GM18519 (cell line): ENCODE measurements around the gene NLGN2.

ENCODE experiments used
- ATAC-seq: cut with Tn5 transposase; IDR thresholded peaks from one replicate; pipeline ENCODE4 v1.9.1; 2021; ENCODE audit warnings: mild to moderate bottlenecking, moderate library complexity; ENCODE audit not compliant: unreplicated experiment, low FRiP score

Gene NLGN2

DNA sequence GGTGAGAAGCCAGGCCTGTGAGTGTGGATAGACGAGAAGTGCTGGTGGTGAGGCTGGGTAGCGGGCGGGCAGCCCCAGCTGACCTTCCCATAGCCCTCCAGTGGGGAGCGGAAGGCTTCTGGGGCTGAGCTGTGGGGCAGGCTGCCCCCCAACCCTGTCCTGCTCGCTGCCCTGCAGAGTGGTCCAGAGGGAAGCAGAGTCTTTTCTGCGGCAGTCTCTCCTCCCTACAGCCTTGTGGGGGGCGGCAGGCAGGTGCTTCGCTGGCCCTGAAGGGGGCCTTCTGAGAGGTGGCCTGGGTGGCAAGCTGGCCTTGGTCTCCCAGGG lies 3.7 kb downstream of the NLGN2 start:
- no peak for ATAC-seq

DNA sequence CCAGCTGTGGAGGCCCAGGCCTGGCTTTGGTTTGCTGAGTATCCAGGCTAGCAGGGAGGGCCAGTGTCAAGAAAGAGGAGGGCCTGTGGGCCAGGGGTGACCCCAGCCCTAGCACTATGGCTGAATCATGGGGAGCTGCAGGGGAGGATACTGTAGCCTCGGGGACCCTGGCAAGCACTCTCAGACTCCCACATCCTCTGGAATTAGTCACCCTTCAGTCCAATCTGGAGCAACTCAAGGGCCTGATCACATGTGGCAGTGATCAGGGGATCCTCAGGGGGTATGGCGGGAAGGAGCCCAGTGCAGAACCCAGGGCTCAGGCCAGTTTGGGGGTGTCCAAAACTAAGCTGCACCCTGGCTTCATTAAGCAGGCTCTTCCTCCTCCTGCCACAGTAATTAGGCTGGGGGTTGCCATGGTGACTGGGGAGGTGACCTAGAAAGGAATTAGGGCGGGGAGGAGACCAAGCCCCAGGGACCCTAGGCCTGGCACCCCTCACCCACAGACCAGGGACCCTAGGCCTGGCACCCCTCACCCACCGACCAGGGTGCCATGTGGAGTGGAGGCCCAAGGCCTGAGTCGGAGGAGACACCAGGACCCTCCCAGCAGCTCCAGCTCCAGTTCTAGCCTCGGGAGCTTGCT lies 5.8 kb downstream of the NLGN2 start:
- no peak for ATAC-seq

DNA sequence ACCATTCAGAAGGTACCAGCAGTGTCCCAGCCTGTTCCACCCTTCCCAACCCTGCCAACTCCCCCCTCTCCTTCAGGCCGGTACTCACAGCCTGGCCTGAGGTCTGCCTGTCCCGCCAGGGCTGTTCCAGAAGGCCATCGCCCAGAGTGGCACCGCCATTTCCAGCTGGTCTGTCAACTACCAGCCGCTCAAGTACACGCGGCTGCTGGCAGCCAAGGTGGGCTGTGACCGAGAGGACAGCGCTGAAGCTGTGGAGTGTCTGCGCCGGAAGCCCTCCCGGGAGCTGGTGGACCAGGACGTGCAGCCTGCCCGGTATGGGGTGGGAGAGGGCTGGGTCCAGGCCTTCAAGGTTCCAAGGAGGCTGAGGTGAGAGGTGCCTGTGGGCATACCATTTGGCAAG lies 7.2 kb downstream of the NLGN2 start:
- no peak for ATAC-seq

DNA sequence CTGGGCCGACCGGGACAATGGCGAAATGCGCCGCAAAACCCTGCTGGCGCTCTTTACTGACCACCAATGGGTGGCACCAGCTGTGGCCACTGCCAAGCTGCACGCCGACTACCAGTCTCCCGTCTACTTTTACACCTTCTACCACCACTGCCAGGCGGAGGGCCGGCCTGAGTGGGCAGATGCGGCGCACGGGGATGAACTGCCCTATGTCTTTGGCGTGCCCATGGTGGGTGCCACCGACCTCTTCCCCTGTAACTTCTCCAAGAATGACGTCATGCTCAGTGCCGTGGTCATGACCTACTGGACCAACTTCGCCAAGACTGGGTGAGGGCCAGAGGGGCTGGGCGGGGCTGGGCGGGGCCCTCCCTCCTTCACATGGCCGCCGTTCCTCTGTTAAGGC lies 8.1 kb downstream of the NLGN2 start:
- ATAC-seq = no peak

DNA sequence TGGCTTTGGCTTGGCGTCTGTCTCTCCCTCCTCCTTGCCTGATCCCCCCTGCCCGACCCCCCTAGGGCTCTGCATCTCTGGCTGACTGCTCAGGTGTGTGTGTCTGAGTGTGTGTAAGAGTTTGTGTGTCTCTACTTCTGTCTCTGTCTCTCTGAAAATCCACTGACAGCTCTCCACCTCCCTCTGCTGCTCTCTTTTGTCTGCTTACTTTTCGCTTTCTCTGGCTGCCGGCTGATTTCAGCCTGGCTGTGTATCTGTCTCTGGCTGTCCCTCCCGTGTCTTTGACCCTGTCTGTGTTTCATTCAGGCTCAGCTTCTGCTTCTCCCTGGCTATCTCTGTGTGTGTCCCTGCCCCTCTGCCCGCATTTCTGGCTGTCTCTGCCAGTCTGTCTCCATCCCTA lies 8.7 kb downstream of the NLGN2 start:
- no peak for ATAC-seq

DNA sequence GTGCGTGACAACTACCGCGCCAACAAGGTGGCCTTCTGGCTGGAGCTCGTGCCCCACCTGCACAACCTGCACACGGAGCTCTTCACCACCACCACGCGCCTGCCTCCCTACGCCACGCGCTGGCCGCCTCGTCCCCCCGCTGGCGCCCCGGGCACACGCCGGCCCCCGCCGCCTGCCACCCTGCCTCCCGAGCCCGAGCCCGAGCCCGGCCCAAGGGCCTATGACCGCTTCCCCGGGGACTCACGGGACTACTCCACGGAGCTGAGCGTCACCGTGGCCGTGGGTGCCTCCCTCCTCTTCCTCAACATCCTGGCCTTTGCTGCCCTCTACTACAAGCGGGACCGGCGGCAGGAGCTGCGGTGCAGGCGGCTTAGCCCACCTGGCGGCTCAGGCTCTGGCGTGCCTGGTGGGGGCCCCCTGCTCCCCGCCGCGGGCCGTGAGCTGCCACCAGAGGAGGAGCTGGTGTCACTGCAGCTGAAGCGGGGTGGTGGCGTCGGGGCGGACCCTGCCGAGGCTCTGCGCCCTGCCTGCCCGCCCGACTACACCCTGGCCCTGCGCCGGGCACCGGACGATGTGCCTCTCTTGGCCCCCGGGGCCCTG lies 9.5 kb downstream of the NLGN2 start:
- no peak for ATAC-seq

DNA sequence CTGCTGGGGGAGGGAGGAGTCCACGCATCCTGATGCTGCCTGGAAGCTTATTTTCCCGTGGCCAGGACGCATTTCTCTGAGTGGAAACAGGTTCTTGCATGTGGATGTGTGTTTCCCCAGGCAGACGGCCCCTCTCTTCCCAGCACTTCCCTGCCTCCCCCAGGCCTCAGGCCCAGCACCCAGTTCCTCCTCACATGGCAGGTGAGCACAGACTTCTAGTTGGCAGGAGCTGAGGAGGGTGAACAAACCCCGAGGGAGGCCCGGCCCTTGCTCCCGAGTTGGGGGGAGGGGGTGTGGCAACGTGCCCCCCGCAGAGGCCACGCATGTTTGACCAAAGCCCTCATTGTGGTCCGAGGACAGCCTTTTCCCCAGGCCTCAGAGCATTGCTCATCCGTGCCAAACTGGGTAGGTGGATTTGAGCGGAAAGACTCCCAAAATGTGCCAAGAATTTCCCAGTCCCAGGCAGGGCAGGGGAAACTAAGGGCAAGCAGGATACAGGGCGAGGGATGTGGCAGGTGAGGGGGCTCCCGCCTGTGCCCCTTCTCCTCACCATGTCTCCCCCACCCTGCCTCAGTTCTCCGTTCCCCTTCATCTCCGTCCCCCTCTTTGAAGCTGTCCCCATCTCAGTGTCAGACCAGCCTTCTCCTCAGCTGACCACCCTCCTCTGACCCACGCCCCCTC lies 11.0 kb downstream of the NLGN2 start:
- ATAC-seq = no peak

DNA sequence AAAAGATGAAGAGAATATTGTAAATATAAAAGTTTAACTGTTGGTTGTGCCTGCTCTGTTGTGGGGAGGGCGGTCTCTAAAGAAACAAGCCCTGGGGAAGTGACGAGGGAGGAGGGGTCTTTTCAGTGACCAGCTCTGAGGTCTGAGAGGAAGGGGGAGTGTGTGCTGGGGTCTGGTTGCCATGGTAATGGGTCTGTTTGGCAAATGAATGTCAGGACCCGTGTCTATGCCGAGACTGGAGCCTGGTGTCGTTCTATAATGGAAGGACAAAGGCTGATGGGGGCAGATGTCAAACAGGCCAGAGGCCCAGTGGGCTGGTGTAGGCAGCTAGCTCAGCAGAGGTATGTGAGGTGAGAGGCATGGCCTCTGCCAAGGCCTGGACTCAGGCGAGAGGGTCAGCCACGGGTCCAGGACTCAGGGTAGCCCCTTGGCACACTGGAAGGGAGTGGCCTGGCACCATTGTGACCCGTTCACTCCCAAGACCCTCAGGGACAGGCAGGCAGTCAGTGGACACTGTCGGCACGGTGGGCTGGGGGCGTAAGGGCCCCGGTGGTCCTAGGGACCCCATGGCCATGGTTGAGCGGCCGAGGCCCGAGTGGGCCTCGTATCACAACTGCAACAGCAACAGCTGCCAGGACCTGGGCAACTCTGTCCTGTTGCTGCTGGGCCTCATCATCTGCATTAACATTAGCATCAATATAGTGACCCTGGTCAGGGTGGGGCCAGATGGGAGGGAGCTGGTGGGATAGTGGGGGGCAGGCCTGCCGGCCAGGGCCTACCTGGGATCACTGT lies 12.4 kb downstream of the NLGN2 start, which contains the start of gene SPEM1:
SPEM1 (plus strand) TSS at position 506 of the 792 bp plus-strand sequence; CDS start at position 567, 61 bp downstream.
- ATAC-seq = no peak

DNA sequence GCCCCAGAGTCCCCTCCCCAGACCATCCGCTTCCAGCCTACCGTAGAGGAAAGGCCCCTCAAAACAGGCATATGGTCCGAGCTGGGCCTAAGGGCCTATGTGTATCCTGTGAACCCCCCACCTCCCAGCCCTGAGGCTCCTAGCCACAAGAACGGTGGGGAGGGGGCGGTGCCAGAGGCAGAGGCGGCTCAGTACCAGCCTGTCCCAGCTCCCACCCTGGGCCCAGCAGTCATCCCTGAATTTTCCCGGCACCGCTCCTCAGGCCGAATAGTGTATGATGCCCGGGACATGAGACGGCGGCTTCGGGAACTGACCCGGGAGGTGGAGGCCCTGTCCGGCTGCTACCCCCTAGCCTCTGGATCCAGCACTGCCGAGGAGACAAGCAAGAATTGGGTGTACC lies 13.5 kb downstream of the NLGN2 start:
- no peak for ATAC-seq

DNA sequence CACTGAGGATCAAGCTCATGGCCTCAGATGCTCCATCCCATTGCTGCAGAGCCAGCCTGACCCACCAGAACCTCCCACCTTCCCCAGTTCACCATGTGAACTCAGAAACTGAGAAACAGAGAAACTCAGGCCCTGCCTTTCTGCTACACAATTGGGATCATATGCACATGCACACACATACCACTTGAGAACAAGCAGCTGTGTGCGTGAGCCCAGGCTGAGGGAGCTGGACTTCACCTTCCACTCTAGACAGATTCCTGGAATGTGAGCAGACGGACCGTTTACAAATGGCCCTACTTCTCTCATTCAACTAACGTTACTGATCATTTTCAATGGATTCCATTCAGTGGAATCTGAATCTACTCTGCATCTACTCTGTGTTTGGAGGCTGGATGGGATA lies 16.0 kb downstream of the NLGN2 start:
- ATAC-seq = no peak

DNA sequence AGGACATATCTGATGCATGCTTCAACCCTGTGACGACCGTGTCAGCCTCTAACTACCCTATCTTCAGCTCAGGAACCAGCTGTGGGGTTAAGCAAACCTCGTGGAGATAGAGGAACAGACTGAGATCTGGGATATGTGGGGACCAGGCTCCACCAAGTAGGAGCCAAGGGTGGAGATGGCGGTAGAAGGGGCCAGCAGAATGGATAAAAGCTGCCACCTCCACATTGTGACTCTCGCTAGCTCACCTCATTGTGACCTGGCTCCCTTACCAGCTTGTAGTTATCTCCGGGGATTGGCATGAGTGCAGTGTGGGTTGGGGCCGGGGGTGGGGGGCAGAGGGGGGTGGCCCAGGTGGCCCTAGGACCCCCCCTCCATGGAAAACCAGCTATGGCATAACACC lies 17.7 kb downstream of the NLGN2 start, which contains the start of gene SPEM2:
SPEM2 (plus strand) TSS at position 301 of the 400 bp plus-strand sequence; CDS start at position 374, 73 bp downstream.
- ATAC-seq = no peak

DNA sequence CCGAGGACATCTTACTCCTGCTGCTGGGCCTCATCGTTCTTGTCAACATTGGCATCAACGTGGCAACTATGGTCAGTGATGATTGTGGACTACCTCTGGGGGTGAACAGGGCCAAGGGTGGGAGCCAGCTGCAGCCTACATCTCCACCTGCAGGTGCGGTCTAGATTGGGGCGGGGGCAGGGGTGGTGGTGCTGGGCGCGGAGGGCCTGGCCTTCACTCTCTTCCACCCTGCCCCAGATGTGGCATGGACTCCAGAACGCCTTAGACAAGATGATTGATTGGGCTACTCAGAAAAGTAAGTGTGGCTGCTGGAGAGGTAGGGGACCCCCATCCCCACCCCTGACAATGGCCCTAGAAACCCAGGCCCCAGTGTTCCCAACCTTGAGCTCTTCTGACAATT lies 18.1 kb downstream of the NLGN2 start:
- no peak for ATAC-seq

DNA sequence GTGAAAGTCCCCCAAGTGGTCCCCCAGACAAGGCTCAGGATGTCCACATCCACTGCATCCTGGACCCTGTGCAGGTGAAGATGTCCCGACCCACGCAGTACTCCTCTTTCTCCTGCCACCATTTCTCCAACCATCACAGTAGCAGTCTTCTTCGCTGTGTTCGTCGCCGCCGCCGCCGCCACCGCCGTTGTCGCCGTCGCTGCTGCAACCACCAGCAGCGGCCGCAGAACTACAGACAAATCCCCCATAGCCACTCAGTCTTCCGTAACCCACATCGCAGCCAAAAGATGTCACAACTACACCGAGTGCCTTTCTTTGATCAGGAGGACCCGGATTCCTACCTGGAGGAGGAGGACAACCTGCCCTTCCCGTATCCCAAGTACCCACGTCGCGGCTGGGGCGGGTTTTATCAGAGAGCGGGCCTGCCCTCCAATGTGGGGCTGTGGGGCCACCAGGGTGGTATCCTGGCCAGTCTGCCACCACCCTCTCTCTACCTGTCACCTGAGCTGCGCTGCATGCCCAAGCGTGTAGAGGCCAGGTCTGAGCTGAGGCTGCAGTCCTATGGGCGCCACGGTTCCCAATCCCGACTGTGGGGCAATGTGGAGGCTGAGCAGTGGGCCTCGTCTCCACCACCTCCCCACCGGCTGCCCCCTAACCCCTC lies 18.7 kb downstream of the NLGN2 start:
- no peak for ATAC-seq

DNA sequence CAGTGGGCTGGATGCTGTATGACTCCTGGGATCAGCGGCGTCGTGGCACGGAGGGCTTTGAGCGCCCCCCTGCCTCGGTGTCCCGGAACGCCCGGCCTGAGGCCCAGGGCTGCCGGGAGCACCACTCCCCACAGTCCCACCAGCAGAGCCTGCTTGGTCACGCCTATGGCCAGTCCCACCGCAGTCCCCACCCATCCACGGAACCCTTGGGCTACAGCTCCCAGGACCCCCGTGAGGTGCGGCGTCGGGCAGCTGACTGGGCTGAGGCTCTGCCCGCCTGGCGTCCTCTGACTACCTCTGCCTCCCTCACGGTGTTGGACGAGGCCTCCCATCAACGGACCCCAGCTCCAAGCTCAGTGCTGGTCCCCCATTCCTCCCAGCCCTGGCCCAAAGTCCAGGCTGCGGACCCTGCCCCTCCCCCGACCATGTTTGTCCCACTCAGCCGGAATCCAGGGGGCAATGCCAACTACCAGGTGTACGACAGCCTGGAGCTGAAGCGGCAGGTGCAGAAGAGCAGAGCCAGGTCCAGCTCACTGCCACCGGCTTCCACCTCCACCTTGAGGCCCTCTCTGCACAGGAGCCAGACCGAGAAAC lies 19.3 kb downstream of the NLGN2 start:
- ATAC-seq = no peak

DNA sequence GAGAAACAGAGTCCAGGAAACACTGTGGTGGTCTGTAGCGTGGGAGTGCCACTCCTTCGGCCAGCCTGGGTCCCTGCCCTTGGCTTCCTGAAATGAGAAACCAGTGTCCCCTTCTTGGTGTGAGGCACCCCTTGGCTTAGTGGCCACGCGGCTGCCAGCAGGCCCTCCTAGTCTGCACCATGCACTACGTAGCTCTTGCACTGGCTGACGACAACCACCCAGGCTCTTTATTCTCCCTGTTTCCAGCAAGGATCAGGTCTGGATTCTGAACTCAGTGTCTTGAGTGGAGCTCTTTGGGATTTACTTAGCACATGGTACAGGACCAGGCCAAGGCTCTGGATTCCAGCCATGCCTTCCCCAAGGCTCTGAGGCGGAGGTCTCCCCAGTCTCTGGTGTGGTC lies 19.9 kb downstream of the NLGN2 start:
- no peak for ATAC-seq

DNA sequence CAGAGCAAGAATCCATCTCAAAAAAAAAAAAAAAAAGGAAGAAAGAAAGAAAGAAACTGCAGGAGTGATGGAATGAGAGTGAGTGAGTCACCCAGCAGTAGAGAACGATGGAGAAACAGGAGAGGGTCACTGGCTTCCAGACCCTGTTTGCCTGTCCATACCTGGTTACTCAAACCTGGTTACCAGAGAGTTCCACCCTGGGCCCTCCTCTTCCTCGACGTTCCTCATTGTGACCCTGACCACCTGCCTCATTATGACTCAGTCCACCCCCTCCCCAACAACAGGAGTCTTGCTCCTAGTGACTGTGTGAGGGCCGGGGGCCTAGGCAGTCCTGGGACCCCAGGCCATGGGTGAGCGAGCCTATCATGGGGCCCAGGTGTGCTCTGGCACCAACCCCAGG lies 20.9 kb downstream of the NLGN2 start, which contains the start of gene SPEM3:
SPEM3 (plus strand) TSS at position 301 of the 400 bp plus-strand sequence; CDS start at position 347, 46 bp downstream.
- no peak for ATAC-seq

DNA sequence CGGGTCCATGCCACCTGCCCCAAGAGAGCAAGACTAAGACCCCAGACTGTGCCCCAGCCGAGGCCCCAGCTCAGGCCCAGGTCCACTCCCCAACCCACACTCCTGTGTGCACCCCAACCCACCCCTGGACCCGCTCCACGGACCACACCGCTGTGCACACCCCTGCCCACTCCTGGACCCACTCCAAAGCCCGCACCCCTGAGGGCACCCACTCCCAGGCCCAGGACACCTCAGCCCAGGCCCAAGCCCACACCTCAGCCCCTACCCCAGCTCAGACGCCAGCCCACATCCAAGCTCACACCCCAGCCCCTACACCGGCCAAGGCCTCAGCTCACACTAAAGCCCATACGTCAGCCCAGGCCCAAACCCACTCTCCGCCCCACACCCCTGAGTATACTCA lies 22.1 kb downstream of the NLGN2 start:
- no peak for ATAC-seq

DNA sequence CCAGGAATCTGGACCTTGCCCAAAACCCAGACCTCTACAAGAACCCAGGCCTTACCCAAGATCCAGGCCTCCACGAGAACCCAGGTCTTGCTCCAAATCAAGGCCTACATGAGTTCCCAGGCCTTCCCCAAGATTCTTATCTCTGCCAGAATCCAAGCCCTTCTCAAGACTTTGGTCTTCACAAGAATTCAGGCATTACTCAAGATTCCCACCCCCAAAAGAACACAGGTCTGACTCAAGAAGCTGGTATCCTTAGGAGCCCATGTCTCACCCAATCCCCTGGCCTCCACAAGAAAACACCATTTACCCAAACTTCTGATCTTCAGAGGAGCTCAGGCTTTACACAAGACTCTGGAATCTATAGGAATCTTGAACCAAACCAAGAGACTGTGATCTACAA lies 23.6 kb downstream of the NLGN2 start:
- ATAC-seq = no peak

DNA sequence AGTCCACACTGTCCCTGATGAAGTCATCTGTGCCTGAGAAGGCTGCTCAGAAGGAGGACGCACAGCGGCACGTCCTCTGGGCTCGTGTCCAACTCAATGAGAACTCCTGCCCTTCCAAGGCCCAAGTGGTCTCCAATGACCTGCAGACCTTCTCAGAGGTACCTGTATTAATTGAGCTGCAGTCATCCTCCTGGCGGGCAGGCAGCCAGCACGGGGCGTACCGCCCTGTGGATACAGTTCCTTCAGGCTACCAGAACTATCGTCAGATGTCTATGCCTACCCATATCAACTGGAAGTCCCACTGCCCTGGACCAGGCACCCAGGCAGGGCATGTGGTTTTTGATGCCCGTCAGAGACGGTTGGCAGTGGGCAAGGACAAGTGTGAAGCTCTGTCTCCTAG lies 24.7 kb downstream of the NLGN2 start:
- no peak for ATAC-seq
